Measurements from ENCODE around the gene UHMK1.

The UHMK1 gene

DNA sequence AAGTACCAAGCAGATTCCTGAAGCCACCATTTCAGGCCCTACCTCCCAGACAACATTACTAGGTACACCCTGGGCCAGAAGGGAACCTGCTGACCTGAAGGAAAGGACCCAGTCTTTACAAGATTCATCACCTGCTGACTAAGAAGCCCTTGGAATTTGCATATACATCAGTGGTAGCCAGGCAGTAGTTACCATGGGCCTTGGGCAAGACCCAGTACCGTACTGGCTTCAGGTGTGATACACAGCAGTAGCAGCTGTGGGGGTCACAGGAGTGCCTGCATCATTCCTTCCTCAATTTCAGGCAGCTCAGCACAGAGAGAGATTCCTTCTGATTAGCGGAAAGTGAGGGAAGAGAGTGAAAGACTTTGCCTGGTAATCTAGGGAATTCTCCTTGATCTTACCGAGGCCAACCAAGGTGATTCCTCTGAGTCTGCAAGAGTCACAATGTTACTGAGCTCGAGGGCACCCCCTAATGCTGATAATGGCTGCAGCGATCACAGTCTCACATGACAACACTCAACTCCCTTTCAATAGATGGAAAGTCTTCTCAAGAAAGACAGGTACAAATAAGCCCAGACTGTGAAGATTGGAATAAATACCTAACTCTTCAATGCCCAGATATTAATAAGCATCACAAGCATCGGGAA, 22.0 kb upstream of the UHMK1 start:
- Histone ChIP-seq H2AFZ (ENCODE audit: low read depth, low read length, severe bottlenecking) (no peak overlapping the region), H3K36me3 (ENCODE audit: low read length) (no peaks in the 10 kb centered on the region), H3K79me2 (ENCODE audit: insufficient read depth, low read length) (no peaks in the 10 kb centered on the region), H3K9me2 (replicated peaks; ENCODE audit: insufficient read depth, low read length) (no peaks in the 10 kb centered on the region), H4K20me1 (ENCODE audit: low read depth, low read length) (no peaks in the 10 kb centered on the region), H3F3A (ENCODE audit: insufficient read depth) (no peaks in the 10 kb centered on the region), H3K27ac (ENCODE audit: low read depth, low read length) (no peak overlapping the region), H3K27me3 (ENCODE audit: low read length) (no peaks in the 10 kb centered on the region), H3K4me3 (ENCODE audit: insufficient read depth, low read length, poor library complexity, severe bottlenecking) (no peak overlapping the region), H3K4me2 (ENCODE audit: low read depth, low read length, poor library complexity, severe bottlenecking) (no peak overlapping the region), H3K9me3 (ENCODE audit: insufficient read depth, low read length) (no peaks in the 10 kb centered on the region), H3K9ac (ENCODE audit: low read length) (no peak overlapping the region)
- no peak for TF ChIP-seq EZH2phosphoT487 (conservative IDR thresholded peaks at IDR 0.05; ENCODE audit: low read length)
- TF ChIP-seq, protein P1, sequence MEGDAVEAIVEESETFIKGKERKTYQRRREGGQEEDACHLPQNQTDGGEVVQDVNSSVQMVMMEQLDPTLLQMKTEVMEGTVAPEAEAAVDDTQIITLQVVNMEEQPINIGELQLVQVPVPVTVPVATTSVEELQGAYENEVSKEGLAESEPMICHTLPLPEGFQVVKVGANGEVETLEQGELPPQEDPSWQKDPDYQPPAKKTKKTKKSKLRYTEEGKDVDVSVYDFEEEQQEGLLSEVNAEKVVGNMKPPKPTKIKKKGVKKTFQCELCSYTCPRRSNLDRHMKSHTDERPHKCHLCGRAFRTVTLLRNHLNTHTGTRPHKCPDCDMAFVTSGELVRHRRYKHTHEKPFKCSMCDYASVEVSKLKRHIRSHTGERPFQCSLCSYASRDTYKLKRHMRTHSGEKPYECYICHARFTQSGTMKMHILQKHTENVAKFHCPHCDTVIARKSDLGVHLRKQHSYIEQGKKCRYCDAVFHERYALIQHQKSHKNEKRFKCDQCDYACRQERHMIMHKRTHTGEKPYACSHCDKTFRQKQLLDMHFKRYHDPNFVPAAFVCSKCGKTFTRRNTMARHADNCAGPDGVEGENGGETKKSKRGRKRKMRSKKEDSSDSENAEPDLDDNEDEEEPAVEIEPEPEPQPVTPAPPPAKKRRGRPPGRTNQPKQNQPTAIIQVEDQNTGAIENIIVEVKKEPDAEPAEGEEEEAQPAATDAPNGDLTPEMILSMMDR (IDR thresholded peaks at IDR 0.05; ENCODE audit: insufficient read depth, low read length, poor library complexity, severe bottlenecking) = no peak

DNA sequence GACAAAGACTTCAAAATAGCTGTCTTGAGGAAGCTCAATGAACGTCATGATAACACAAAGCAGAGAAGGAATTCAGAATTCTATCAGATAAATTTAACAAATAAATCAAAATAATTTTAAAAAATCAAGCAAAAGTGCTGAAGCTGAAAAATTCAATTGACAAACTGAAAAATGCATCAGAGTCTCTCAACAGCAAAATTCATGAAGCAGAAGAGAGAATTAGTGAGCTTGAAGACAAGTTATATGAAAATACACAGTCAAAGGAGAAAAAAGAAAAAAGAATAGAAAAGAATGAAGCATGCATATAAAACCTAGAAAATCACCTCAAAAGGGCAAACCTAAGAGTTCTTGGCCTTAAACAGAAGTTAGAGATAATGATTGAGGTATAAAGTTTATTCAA, 21.0 kb upstream of the UHMK1 start:
- Histone ChIP-seq H3F3A (ENCODE audit: insufficient read depth) (no peaks in the 10 kb centered on the region), H3K9ac (ENCODE audit: low read length) (no peak overlapping the region), H4K20me1 (ENCODE audit: low read depth, low read length) (no peaks in the 10 kb centered on the region), H3K9me2 (replicated peaks; ENCODE audit: insufficient read depth, low read length) (no peaks in the 10 kb centered on the region), H3K36me3 (ENCODE audit: low read length) (no peaks in the 10 kb centered on the region), H3K27me3 (ENCODE audit: low read length) (no peaks in the 10 kb centered on the region), H2AFZ (ENCODE audit: low read depth, low read length, severe bottlenecking) (no peak overlapping the region), H3K79me2 (ENCODE audit: insufficient read depth, low read length) (no peaks in the 10 kb centered on the region), H3K4me3 (ENCODE audit: insufficient read depth, low read length, poor library complexity, severe bottlenecking) (no peak overlapping the region), H3K4me2 (ENCODE audit: low read depth, low read length, poor library complexity, severe bottlenecking) (no peak overlapping the region), H3K9me3 (ENCODE audit: insufficient read depth, low read length) (no peaks in the 10 kb centered on the region), H3K27ac (ENCODE audit: low read depth, low read length) (no peak overlapping the region)
- TF ChIP-seq, protein P1 (IDR thresholded peaks at IDR 0.05; ENCODE audit: insufficient read depth, low read length, poor library complexity, severe bottlenecking) = no peak
- TF ChIP-seq EZH2phosphoT487 (conservative IDR thresholded peaks at IDR 0.05; ENCODE audit: low read length) = no peak

DNA sequence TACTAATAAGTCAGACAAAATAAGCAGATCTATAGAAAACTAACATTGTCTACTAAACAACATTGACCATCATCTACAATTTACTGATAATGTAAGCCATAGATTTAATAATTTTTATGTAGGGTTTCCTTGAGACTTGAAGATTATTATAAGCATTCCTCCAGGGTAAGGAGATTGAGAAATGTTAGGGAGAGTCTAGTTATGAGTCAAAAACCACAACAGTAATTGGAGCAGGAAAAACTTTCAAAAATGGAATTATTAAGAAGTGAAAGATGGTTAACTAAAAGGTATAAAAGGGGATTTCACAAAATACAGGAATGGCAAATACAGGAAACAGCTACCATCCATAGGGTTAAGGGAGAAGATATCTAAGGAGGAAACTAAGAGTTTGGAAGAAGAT, 12.4 kb upstream of the UHMK1 start:
- Histone ChIP-seq H2AFZ (ENCODE audit: low read depth, low read length, severe bottlenecking) (no peak overlapping the region), H3K4me2 (ENCODE audit: low read depth, low read length, poor library complexity, severe bottlenecking) (no peak overlapping the region), H3K4me3 (ENCODE audit: insufficient read depth, low read length, poor library complexity, severe bottlenecking) (no peak overlapping the region), H3K36me3 (ENCODE audit: low read length) (no peaks in the 10 kb centered on the region), H4K20me1 (ENCODE audit: low read depth, low read length) (no peaks in the 10 kb centered on the region), H3F3A (ENCODE audit: insufficient read depth) (no peaks in the 10 kb centered on the region), H3K9me3 (ENCODE audit: insufficient read depth, low read length) (no peaks in the 10 kb centered on the region), H3K27me3 (ENCODE audit: low read length) (no peaks in the 10 kb centered on the region), H3K9me2 (replicated peaks; ENCODE audit: insufficient read depth, low read length) (no peaks in the 10 kb centered on the region), H3K9ac (ENCODE audit: low read length) (no peak overlapping the region), H3K27ac (ENCODE audit: low read depth, low read length) (no peak overlapping the region), H3K79me2 (ENCODE audit: insufficient read depth, low read length) (no peaks in the 10 kb centered on the region)
- TF ChIP-seq EZH2phosphoT487 (conservative IDR thresholded peaks at IDR 0.05; ENCODE audit: low read length) = no peak
- TF ChIP-seq, protein P1 (IDR thresholded peaks at IDR 0.05; ENCODE audit: insufficient read depth, low read length, poor library complexity, severe bottlenecking) = no peak

All from SU-DHL-6 (cell line).